GM19395 (cell line): ENCODE results near the gene PRKCE.

Experiments
- ATAC-seq: cut with Tn5 transposase; IDR thresholded peaks from one replicate; pipeline ENCODE4 v1.9.1; 2021; ENCODE audit warnings: mild to moderate bottlenecking, moderate library complexity; ENCODE audit not compliant: unreplicated experiment

The PRKCE gene

DNA sequence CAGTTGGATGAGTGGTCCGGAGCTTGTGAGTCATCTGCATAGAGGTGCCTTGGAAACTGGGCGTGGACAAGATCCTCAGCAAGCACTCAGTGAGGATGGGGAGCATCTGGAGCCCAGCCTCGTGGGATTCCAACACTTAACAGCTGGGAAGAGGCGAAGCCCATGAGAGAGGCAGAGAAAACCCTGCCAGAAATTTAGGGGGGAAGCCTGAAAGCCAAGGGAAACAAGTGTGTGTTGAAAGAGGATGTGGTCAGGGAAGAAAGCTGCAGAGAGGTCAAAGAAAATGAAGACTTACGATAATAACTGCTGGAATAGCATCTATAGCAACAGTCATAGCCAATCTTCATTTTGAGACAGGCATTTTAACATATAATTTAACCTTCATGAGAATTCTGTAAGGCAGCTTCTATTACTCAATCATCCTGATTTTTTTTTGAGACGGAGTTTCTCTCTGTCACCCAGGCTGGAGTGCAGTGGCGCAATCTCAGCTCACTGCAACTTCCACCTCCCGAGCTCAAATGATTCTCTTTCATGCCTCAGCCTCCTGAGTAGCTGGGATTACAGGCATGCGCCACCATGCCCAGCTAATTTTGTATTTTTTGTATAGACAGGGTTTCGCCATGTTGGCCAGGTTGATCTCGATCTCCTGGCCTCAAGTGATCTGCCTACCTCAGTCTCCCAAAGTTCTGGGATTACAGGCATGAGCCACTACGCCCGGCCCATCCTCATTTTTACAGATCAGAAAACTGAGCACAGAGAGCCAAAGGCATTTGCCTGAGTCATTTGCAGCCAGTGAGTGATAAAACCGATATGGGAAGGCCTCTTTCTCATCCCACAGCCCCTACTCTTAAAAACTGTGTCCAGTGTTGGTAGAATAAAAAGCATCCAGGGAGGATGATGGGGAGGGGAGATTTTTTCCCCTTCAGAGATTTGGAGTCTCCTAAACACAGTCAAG, 431.3 kb downstream of the PRKCE start:
- ATAC-seq, result no peak

DNA sequence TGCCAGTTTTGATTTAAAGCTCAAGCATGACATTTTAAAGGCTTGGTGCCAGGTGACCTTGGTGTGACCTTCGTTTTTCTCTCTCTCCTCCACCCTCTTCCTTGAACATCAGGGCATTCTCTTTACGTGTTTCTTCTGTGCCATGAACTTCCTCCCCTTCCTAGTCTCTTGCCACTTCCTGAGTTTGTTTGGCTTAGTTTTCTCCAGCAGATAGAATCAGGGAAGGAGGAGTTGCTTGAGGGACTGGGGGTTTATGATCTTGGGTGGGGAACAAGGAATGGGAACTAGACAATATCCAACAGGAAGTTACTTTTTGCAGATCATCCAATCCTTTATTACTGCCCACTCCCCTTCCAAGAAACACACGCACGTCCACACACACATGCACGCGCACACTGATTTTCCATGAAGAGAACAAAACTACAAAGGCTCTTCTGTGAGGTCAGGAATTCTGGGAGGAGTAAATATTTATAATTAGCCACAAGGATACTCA, 435.1 kb downstream of the PRKCE start:
- no peak for ATAC-seq

DNA sequence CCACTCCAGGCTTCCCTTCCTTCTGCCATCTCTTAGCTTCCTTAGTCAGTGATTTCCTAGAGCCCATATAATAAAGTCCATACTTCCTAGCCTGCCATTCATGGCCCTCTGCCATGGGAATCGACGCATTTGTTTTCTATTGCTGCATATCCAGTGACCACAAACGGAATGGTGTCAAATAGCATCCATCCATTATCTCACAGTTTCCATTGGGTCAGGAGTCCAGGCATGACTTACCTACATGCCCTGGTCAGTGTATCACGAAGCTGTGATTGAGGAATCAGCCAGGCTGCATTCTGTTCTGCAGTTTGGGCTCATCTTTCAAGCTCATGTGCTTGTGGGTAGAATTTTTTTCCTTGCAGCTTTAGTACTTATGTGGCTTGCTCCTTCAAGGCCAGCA, 436.0 kb downstream of the PRKCE start:
- ATAC-seq, result no peak

DNA sequence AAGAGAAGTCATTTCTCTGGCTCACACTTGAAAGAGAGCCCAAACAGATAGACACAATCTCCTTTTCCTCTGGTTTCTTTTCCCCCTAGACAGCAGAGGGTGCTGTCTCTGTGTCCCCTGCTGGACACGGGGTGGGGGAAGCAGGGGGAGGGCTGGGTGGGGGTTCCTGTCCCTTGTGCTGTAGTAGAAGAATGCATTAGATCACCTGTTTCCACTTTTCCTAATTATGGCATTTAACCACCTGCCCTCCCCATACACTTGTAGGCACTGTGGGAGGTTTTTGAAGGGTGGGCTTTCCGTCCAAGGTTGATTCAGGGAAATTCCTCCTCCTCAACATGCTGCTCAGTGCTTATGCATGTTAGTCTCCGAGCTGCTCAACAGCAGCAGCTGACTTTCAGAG, 439.5 kb downstream of the PRKCE start:
- ATAC-seq, result no peak

DNA sequence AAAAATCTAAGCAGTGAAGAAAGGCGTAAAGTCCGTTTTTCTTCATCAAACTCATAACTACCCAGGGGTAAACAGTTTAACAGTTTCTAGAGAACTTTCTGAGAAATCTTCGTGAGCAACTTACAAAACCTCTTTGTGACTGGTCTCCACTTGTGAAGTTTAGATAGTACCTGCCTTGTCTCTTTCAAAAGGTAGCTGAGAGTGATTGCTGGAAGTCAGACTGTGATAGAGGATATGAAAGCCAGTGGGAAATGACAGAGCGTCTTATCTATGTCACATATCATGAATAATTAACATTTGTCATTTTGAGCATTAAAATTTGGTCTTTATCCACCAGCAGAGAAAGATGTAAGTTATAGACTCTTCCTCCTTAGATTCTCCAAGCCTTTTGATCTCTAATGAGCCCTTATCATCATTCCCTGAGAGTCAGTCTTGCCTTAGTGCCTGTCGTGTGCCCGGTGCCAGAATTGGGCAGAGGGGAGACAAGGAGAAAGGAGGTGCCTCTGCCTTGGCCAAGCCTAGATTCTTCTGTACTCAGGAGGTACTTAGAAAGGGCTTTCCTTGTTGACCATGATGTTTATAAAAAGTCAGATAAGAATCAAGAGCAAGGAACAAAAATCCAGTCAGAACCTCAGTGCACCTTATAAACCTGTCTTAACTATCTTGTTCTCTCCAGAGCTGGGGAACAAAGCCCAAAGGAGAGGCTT, 440.6 kb downstream of the PRKCE start:
- ATAC-seq, result no peak

DNA sequence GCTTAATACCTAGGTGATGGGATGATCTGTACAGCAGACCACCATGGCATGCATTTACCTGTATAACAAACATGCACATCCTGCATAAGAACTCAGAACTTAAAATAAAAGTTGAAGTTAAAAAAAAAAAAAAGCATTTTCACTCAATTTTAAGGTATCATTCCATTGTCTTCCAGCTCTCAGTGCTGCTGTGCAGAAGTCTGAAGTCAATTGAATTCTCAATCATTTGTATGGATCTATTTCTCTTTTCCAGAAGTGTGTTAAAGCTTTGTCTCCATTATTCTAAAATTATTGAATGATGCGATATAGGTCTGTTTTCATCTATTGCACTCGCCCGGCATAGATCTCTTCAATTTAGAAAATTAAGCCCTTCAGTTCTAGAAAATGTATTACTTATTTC, 443.2 kb downstream of the PRKCE start:
- no peak for ATAC-seq

DNA sequence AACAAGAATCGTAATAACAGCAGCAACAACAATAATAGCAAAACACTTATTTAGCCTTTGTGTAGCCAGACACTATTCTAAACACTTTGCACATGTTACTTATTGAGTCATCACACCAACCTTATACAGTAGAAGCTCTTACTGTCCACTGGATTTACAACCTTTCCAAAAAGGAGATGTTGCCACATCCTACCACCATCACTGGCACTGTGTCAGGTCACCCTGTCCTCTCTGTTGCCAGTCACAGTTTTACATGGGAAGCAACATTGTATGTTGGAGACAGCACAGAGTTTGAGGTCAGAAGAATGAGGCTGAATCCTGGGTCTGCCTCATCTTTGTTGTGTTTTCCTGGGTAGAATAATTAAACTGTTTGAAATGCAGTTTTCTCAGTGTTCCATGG, 444.4 kb downstream of the PRKCE start:
- no peak for ATAC-seq

DNA sequence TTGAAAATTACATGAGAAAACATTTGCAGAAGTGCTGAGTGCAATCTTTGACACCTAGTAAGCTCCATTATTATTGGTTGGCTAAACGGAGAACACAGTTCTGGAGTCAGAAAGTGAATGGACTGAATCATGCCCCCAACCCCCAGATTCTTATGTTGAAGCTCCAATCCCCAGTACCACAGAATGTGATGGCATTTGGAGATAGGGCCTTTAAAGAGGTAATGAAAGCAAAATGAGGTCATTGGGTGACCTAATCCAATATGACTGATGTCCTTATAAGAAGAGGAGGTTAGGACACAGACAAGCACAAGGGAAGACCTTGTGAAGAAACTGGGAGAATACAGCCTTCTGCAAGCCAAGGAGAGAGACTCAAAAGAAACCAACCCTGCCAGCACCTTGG, 444.8 kb downstream of the PRKCE start:
- no peak for ATAC-seq

DNA sequence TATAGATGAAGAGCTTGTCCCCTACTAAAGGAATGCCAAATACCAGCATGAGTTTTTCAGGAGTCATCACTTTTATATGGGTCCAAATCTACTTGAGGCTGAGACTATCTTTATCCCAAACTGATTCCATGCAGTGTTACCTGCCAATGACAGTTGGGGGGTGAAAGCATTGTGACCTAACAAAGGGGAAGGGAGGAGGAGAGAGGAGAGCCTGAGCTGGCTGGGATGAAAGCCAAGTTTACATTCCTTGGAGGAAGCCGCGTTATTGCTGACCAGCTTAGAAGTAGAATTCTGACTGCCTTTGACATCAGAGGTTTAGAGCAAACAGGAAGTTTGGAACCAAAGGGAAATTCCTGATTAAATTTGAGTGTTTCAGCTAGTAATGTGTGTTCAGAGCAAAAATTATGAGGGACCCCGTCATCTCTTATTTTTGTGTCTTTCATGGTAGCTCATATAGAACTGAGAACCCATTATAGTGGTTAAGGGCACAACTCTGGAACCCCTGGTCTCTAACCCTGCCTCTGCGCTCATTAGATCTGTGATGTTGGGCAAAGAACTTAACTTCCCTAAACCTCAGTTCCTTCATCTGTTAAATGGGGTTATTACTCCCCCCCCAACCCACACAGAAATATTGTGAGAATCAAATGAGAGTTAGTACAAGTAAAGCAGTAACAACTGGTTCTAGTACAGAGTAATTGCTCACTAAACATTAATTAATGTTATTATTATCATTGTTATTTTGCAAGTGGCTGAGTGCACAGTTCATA, 446.4 kb downstream of the PRKCE start:
- no peak for ATAC-seq

DNA sequence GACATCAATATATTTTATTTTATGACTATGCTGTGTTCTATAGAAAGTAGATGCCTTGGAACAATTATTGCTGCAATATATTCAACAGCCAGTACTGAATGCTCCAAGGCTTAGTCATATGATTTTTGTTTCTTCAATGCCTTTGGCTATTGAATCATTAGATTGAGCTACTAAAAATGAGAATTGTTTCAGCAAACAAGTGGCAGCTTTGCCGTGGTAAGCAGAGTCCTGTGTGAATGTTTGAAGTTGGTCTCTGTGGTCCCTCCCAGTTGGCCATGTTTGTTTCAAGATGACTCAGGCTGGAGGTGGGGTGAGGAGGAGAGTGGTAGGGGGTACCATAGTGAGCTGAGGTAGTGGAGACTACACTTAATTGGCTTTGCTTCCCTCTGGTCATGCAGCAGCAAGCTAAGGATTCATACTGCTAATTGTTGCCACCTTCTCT, 447.2 kb downstream of the PRKCE start:
- ATAC-seq, result no peak

DNA sequence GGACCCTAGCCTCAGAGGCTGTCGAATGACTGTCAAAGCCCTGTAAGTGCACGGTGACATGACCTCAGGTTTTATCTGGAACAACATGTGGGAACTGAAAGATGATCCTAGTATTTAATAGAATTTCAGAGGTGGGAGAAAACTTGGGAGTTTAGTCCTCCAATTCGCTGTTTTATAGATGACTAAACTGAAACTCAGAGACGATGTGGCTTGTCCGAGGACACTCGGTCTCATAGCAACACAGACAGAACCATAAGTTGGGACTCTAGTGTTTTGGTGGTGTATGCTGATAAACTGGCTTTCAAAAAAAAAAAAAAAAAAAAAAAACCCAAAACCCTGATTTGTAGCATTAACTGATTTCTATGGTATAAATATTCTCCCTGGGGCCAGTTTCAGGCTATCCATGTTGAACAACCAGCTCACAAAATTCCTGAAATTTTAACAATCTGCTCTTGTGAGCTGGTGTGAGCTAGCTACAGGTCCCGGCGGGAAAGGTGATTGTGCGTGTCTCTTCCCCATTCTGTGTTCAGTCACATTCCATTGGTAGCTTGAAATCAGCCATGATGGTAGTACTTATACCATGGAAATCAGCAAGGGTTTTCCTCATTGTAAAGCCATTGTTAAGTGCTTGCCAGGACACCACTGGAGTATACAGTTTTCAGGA, 450.2 kb downstream of the PRKCE start:
- ATAC-seq, result no peak

DNA sequence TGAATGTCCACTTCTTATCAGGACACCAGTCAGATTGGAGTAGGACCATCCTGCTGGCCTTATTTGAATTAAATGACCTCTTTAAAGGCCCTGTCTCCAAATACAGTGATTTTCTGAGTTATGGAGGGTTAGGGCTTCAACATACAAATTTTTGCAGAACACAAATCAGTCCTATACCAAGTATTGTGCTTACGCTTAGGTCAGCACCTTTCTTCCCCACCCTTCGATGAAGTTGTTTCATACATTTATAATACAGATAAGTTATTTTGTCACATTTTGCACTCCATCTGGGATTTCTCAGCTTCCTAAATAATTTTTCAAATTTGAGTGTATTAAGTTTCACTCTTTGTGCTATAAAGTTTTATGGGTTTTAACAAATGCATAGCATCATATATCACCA, 455.2 kb downstream of the PRKCE start:
- ATAC-seq, result no peak

DNA sequence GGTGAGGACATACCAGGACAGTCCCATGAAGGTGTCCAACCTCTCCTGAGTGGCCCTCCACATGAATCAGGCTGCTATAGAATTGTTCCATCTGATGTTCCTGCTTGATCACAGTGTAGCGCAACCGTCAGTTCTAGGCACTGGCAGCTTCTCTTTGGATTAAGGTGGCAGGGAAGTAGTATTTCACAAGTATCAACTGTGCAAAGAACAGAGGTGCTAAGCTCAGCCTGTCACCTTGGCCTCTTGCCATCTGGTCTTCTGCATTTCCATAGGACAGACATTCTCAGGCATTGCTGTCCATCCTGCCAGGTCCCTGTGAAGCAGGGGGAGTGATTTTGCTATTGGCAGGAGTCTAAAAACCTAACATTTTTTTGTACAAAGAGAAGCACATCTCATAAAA, 463.5 kb downstream of the PRKCE start:
- no peak for ATAC-seq

DNA sequence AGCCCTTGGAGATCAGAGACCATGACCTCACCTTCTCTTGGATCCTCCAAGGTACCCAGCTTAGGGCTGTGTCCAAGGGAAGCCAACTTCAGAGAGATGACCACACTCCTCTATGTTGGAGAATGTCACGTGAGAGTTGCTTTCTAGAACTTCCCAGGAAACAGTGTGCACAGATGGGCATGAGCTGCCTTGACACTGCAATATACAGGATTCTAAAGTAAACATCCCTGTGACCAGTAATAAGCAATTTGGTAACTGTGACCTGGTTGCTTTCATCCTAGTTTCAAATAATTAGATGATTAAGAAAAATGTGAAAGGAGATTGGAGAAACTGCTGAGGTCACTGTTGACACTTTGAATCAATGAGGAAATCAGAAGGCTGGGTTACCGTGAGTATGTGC, 464.7 kb downstream of the PRKCE start:
- ATAC-seq, result no peak

DNA sequence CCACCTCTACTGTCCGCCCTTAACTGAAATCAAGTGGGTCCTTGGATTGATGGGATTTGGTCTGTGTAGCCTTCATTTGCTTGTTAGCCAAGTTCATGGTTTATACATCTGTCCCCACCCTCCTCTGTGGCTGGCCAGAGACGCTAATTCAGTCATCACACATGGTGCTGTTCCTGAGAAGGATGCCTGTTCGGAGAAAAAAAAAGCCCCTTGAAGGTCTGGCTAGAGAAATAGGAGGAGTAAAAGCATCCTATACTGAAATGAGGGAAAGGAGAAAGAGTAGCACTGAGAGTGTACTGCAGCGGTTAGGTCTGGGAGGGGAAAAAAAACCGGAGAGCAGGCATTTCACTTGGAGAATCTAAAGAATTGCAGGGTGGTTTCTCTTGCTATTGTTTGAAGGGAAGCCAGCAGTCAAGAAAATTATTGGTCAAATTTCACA, 465.1 kb downstream of the PRKCE start:
- no peak for ATAC-seq

DNA sequence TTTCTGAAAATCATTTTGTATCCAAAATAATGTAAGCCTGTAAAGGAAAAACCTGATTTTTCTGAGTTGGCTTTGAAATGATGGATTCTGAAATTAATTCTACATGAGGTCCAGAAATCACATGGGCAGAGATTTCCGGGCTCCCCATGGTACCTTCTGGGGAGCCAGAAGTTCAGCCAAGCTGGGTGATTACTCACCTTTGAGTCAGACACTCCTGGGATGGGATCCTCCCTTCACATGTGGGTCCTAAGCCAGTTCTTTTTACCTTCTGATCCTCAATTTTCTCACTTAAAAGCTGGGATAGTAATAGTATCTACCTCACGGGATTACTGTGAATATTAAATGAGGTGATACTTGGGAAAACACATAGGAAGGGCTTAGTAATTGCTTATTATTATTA, 465.9 kb downstream of the PRKCE start:
- no peak for ATAC-seq

DNA sequence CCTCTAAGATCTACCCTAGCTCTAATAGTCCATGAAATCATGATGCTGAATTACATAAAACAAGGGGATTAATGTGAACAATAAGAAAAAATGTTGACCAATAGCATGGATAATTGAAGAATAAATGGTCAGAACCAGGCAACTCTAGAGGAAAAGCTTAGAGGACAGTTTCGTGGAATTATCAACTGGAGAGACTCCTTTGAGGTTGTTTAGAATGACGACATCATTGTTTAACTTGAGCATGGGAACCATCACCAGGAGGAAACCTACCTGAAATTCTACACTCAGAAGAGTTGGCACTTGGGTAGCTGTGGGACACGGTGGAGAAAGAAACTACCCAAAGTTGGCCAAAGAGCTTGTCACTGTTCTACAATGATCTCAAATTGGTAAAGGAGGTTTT, 466.5 kb downstream of the PRKCE start:
- ATAC-seq, result no peak

DNA sequence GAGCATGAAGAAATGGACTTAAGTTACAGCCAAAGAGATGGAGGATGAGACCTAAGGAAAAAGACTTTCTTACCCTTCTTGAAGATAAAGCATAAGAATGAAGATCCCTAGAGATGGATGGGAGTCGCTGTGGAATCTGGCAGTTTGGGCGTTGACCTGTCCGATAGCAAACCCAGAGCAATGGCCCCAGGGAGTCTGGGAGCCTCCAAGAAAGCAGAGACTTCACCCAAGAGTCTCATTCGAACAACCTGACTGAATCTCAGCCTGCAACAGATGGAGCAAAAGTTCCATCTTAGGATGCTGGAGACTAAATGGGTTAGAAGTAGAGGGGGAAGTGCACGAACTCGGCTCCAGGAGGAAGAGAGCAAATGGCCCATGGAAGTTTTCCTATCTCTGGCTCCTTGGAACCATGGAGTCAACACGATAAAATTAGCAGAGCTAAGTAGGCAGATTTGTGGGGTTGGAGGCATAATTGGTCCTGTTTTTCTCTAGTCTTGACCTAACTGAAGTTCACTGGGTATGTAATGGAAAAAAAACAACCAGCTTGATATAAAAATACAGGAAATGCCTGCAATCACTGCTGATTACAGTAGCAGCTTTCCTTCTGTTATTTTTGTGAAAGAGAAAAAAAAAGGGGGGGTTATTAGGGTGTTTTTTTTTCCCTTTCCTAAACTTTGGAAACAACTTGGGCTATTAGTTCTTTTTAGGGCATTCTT, 467.3 kb downstream of the PRKCE start:
- ATAC-seq, result no peak

DNA sequence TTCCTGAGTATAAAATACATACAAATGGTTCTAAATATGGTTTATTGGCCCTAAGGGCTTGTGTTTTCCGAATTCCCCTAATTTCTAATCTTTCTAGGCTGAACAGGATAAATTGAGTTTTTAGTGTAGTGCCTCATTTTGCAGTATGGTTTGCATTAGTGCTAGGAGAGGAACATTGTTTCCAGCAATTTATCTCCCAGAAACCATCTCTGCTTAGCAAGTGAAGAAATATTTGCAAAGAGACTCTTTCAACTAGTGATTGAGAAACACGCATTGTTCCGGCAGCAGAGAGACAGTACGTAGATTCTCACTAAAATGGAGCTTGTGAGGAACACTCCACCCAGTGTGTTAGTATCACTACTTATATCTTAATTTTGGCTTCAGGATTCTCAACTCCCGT, 468.0 kb downstream of the PRKCE start:
- no peak for ATAC-seq
